Activated CD8-positive, alpha-beta memory T cell treated with anti-CD3 and anti-CD28 coated beads for 48 hours (primary cell): ENCODE measurements around the gene MCM3AP.

Source experiments
- DNase-seq, 3 experiments: peaks; one replicate each; pipeline ENCODE4 v3.0.0-alpha.2; 2020; ENCODE audit warnings: low read depth in 2 of 3, low spot score in 2 of 3

The MCM3AP gene

GRCh38 chr21:46220275-46220810 lies 65.1 kb downstream of the MCM3AP start:
- DNase-seq: no peak

DNA sequence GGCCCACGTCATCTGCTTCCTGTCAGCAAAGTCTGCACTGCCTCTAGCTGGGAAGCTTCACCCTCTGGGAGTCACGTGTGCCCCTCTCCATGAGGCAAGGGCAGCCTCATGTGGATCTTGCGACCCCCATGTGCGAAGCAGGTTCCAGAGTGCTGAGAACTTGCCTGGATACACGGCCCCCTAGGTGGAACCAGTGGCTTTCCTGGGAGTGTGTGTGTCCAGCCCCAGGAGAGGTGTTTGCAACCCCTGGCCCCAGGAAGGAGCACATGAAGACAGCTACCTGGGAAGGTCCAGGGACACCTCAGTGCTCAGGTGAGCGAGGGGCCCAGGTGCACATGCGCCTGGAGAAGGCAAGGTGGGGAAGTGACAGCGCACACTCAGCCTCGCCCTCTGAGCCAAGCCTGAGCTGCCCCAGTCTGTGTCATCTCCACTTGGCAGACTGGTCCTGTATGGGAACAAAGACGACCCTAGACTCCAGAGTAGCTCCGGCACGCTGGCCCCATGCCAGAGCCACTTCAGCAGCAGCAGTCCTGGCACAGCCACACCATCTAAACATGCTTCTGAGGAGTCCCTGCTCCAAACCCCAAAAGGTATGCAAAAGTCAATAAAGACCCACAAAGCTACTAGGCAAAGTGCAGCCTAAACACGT lies 65.7 kb downstream of the MCM3AP start:
- DNase-seq: no peak

GRCh38 chr21:46218906-46219590 lies 66.4 kb downstream of the MCM3AP start:
- DNase-seq: no peak

DNA sequence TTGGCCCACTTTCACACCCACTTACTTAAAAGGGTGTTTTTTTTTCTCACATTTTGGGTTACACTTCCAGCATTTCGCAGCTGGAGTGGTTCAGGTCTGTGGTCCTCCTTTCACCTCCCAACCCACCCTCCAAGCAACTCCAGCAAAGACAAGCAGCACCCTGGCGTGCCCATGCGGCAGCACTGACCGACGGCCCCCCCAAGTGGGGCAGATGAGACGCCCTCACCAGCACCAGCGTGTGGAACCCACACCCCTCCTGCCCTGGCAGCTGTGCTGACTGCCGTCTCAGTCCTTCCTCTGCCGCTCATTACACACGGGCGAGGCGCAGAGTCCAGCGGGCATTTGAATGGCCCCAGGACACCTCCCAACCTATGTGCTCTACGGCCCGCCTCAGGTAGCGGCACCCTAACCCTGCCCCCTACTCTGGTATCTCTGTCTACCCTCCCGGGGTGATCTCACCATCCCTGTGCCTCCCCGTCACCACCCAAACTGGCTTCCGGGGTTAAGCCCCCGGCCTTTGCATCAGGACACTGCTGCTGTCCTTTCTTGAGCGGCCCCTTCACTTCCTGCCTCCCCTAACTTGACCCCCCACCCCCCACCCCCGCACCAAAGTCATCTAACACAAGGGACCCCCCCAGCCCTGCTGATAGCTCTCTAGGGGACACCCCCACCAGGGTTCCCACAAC lies 67.8 kb downstream of the MCM3AP start:
- no peak for DNase-seq

DNA sequence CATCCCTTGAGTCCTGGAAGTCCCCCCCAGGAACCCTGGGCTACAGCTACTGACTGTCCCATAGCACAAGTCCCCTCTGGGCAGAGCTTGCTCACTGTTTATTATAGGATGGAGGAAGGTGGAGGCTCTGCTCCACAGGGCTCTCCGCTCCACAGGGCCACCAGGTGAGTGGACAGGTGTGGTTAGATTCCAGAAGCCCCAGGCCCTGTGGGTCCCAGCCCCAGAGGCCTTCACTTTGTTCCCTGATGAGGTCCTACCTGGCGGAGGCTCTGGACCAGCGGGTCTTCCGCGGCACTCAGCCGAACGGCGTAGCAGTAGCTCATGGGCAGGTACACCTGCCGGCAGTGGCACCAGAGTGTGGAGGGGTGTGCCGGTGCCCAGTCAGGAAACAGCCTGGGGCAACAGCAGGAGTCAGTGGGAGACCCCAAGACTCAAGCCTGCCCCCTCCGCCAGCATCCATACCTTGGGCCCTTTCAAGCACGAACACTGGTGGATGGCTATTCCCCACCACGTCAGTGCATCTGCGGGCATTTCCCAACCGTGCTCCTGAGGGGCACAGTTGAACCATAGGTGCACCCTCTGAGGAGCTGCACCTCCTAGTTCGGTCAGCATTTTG lies 69.2 kb downstream of the MCM3AP start:
- no peak for DNase-seq

GRCh38 chr21:46215436-46216131 lies 69.8 kb downstream of the MCM3AP start:
- DNase-seq: no peak

DNA sequence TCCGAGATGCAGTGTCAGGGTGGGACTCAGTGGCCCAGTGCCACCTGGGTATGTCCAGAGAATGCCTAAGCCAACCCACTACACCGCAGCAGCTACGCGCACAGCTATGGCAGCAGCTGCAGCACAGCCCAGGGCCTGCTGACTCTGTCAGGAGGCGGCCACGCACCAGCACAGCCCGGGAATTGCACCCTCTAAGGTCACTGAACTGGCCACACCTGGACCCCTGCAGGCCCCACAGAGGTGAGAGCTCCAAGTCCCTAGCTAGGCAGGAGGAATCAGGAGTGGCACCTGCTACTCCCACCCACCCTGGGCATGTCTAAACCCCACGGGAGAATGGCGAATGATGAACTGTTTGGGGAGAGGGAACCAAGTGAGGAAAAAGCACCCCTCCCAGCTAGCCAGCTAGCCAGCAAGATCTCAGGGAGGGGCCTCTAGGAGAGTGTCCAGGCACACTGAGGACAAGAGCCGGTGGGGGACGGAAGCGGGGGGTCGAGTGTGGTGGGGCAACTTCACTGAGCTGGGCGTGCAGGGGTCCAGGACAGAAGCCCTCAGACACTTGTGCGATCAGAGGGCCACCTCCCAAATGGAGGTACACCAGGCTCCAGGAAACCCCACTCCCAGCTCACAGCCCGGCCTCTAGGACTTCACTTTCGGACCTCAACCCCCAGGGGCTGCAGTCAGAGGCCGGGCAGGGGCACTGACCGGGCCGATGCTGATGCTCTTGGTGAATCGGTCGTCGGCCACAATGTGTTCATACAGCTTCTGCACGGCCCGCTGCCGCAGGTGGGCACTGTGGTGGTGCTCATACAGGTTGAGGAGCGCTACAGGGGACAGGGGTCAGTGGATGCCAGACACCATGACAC lies 70.7 kb downstream of the MCM3AP start:
- no peak for DNase-seq

DNA sequence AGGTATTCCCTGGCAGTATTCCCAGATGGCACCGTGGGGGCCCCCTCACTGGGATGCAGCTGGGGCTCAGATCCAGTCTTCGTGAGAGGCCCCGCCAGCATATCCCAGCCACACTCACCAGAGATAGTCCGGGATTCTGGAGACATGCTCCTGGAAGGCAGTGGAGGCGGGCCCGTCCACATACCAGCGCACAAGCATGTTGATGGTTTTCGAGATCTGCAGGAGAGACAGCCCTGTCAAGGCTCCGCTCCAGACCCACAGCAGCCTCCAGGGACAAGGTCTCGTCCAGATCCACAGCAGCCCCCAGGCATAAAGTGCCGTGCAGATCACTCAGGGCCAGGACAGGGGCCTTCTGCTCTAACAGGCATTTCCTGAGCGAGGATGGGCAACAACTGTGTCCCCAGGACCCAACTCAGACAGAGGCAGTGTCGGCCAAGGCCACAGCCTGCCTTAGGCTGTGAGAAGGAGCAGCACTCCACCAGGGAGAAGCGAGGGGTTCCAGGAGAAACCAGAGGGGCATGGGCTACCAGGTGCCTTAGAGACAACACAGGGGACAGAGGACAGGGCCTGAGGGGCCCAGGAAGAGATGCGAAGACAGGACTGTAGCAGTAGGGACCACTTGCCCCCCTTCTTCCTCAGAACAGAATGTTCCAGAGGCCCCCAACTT lies 71.7 kb downstream of the MCM3AP start:
- DNase-seq: no peak

DNA sequence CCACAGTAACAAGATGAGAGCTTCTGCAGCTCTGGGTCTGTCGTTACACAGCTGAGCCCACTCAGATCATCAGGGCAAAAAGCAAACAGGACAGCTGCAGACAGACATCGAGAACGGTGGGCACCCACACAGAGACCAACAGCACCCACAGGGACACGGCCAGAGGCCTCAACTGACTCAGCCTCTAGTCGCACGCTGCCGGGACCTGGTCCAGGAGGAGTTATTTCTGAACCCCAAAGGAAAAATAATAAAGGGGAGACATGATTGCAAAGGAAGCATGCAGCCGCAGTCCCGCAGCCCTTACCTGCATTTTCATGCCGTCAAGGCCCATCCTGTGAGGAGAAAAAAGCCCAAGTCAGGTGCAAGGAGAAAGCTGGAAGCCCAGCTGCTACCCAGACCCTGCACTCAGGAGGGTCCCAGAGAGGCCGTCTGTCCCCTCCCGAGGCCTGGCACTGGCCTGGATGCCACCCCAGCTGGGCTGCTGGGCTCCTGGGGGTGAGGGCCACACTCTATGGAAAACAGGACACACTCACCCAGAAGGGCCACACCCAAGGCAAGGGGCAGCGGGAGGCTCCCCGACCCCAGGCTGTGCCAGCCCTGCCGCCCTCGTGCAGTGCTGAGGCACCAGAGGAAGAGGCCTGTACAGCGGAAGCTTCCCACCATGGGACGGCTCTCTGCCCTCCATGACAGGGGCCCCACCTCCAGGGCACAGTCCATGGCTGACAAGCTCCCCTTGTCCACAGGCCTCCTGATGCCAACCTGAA lies 72.5 kb downstream of the MCM3AP start:
- DNase-seq: no peak

- no peak for DNase-seq
Measured at GRCh38 chr21:46211786-46212720, 73.4 kb downstream of the MCM3AP start.

DNA sequence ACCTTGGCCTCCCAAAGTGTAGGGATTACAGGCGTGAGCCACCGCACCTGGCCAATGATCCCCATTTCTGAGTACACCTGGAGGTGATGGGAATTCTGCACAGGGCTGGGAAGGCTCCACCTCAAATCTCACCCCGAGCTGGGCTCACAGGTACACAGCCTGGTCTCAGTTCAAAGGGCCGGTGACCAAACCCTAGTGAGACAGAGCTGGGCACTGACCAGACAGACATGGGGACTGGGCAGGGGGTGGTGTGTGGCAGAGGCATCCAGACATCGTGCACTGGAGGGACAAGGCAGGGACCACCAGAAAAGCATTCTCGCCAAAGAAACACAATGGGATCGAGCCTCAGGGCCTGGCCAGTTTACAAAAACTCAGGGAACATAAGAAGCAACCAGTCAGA lies 74.0 kb downstream of the MCM3AP start:
- no peak for DNase-seq

DNA sequence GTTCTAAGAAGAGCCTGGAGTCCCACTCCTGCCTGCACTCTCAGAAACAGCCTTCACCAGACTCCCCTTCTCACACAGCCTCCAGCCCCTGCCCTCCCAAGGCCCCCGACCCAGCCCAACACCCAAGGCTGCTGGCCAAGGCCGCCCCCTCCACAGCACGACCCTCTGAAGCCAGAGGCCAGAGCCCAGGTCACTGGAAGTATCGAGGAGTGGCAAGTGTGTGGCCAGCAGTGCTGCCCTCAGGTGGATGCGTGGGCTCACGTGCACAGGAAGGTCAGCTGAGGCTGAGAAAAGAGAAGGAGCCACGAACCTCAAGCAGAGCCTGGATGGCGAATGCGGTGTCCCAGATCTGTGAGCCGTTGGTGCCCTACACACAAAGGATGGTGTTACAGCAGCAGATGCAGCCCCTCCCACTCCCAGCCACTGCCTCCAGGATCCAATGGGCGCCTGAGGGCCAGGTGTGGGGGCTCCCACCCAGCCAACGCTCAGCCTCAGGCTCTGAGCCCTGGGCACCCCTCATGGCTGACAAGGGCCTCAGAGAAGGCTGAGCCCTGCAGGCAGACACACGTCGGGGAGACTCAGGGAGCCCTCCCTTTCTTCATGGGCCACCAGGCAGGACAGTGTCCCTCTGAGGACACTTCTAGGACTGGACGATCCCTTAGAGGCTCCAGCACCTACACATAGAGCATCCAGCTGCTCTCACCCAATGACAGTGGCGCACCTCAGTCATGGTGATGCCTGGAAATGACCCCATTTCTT lies 74.9 kb downstream of the MCM3AP start:
- no peak for DNase-seq

DNA sequence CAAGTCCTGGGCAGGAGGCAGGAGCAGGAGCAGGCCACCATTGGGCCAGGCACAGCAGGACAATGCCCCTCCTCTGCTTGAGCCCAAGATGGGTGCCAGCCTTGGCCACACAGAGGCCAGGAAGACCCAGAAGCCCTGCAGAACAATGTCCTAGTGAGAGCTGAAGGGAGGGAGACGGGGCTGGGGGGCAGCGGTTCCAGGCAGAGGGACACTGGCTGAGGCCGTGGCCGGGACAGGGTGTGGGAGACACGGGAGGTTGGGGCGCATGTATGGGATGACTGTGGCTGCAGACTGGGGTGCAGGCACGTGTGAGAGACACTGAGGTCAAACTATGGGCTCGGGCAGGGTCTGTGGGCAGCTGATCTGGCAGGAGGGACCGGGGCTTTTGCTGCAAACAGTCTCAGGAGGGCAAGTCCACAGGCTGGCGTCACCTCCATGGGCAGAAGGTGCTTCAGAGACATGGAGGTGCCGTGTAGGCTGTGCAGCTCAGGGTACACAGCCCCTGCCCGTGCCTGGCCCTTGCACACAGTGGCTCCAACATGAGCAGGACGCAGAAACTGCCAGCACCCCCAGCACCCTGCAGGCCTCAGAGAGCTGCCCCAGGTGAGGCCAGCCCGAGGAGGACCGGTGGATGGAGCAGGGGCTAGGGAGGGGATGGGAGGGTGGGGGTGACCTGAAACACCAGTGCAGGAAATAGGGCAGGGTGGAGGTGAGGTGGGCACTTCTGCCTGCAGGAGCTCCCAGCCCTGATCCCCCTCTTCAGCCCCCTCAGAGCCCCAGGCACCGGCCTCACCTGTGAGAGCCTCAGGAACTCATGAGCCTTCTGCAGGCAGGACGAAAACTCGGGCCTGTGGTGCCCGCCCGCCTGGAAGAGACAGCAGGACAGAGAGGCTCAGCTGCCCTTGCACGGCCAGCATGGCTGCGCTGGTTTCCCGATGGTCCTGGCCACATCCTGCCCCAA lies 76.4 kb downstream of the MCM3AP start:
- no peak for DNase-seq

DNA sequence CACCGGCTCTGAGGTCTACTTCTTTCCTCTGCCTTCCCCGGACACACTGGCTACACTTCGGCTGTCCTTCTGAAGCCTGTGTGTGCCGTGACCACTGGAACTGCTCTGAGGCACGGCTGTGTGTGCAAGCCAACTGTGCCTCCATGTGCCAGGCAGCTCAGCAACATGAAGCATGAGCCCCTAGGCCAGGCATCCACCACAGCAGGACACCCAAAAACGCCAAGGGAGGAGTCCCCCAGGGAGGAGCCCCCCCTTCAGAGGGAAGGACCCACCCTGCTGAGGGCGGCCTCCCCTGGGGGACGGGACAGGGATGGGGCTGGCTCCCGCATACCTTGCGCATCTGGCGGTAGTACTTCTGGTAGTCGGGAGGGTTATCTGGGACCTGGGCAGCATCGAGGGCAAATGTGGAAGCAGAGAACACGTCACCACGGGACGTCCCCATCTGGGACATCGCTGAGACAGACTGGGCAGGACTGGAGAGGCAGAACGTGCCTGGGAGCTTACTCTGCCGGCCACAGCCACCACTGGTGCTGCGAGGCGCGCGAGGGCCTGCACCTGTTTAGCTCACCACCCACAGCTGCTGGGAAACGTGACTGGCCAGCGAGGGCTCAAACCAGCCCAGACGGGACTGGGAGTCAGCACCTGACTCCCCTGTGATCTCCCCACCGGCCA lies 77.4 kb downstream of the MCM3AP start:
- DNase-seq: no peak
